Brain pericyte (primary cell): ENCODE data around the gene RICTOR.

Experiments used
- DNase-seq: peaks from one replicate; pipeline ENCODE4 v3.0.0-alpha.2; 2012; ENCODE audit warnings: low read depth, low spot score

RICTOR gene

DNA sequence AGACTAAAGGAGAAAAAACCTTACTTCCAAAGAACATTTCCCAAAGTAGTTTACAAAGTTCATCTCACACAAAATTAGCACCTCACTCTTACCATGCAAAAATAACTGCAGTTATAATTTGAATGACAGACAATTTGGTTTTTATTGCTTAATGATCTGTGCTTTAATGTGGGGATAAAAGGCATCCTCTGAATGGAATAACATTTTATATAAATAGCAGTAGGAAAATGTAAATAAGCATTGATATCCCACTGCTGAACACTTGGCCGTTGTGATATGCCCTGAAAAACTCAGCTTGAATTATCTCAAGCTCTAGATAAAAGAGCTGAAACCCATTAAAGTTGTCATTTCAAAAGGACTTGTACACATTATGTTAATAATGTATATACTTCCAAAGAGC, 135.2 kb downstream of the RICTOR start:
- DNase-seq: no peak

DNA sequence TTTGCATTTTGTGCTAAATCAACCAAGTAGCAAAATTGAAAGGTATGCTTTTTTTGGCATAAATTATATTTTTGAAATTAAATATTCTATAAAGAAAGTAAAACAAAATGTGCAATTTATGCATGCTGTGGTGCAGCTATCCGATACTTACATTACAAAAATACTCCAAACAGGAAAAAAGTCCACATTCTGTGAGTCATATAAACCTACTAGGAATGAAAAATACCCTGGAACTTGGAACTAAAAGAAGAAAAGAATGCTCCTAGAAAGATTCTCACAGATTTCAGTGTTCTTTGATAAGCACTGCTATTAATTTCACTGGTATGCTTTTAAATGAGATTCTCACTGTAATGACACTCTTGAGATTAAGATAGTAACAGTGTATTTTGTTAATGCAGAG, 135.8 kb downstream of the RICTOR start:
- no peak for DNase-seq

DNA sequence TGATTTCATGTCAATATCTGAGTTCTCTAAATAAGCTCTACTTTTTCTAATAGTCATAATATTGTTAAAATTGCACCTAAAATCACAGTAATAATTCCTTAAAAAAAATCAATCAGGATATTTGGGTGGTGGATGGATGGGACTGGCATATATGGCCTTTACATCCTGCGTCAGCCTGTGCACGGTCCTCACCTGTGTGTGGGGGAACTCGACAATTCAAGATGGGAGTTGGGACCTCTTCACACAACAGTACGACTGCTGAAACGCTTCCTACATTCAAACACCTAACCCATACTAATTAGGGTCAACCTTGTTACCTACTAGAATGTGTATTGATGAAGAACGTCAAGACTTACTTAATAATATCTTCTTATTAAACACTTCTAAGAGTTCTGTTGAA, 137.9 kb downstream of the RICTOR start:
- DNase-seq: no peak

DNA sequence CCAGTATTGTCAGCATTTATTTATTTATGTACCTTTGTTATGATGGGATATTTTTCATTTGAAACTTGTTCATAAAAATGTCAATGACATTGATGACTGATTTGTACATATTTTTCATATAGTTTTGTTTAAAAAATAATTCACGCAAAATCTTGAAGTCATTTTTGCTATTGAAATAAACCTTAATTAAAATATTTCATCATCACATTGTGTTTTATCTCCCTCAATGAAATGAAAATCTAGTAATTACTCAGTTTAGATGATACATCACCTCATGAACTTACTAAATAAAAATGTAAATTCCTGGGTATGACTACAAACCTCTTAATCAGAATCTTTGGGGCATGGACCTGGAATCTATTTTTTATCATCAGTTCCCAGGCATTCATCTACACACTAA, 138.8 kb downstream of the RICTOR start:
- DNase-seq: no peak

DNA sequence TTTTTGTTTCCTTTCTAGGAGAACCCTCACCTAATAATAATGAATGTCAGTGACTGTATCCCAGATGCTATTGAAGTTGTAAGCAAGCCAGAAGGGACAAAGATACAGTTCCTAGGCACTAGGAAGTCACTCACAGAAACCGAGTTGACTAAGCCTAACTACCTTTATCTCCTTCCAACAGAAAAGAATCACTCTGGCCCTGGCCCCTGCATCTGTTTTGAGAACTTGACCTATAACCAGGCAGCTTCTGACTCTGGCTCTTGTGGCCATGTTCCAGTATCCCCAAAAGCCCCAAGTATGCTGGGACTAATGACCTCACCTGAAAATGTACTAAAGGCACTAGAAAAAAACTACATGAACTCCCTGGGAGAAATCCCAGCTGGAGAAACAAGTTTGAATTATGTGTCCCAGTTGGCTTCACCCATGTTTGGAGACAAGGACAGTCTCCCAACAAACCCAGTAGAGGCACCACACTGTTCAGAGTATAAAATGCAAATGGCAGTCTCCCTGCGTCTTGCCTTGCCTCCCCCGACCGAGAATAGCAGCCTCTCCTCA, 141.3 kb downstream of the RICTOR start:
- DNase-seq: no peak

DNA sequence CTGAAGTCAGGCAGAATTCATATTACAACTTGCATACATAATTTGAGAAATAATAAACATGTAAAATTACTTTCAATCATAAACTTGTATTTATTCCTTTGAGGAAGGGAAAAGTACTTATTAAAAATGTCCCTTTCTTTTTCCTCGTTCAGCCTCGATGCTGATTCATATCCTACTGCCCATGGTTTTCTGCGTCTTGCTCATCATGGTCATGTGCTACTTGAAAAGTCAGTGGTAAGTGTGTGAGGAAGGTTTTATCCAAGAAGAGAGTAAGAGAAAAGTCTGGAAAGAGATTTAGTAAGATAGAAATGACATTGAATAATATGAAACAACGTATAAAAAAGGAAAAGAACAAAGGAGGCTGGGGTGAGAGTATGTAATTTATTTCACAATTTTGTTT, 142.5 kb downstream of the RICTOR start:
- no peak for DNase-seq

DNA sequence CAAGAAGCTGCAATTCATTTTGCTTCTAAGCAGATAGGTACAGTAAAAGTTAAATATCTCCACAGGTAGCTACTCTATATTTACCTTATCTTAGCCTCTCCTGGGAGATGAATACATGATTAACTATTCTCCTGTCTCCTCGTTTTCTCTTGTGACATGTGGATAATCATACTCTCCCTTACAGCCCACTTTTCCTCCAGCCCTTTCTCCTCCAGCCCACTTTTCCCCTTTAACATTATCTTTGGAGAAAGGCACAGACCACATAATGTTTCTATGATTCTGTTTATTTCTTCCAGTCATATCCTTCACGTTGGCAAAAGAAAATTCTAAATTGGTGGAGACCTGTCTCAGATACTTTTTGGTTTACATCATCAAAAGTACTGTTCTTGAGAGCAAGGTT, 144.4 kb downstream of the RICTOR start:
- no peak for DNase-seq

DNA sequence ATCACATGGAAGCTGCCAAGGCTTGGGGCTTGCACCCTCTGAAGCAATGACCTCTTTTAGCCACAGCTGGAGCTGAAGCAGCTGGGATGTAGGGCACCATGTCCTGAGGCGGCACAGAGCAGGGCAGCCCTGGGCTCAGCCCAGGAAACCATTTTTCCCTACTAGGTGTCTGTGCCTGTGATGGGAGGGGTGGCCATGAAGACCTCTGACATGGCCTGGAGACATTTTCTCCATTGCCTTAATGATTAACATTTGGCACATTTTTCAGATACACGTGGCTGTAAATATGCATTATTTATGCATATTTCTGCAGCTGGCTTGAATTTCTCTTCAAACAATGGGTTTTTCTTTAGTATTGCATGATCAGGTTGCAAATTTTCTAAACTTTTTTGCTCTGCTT, 146.7 kb downstream of the RICTOR start:
- DNase-seq: no peak

DNA sequence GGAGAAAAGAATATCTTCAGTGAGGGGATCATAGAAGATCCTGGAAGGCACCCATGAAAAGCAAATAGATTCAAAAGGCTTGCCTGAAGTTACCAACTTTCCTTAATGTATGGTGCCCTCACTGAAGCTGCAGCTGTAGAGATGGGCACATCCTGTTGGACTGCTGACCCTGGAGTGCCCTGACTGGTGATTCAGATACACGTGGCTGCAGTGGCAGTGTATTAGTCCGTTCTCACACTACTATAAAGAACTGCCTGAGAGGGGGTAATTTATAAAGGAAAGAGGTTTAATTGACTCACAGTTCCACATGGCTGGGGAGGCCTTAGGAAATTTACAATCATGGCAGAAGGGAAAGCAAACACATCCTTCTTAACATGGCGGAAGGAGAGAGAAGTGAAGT, 148.1 kb downstream of the RICTOR start:
- no peak for DNase-seq

DNA sequence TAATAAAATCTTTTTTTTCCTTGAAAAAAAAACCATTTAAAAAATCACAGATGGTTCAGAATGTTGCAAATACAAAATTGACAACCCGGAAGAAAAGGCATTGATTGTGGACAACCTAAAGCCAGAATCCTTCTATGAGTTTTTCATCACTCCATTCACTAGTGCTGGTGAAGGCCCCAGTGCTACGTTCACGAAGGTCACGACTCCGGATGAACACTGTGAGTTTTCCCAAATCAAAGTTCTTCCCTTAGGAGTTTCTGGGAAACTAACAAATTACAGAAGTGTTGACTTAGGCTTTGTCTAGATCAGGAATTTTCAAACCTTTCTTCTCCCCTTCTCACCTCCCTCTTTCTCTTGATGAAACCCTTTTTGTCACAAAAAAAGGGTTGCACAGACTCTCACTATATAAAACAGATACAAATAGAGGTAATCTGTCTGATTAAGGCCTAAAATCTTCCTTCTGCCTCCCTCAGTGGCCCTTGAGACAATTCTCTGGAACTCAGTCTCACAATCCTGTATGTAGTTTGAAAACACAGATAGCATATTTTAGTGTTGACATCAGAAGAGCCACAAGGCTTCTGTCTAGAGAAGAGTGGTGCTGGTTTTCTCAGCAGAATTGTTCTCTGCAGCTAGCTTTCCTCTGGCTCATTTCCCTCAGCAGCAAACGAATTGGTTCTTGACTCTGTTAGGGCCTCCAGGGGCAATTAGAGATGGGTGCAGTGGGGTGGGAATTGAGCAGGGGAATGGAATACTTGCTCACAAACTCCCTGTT, 148.9 kb downstream of the RICTOR start:
- no peak for DNase-seq

DNA sequence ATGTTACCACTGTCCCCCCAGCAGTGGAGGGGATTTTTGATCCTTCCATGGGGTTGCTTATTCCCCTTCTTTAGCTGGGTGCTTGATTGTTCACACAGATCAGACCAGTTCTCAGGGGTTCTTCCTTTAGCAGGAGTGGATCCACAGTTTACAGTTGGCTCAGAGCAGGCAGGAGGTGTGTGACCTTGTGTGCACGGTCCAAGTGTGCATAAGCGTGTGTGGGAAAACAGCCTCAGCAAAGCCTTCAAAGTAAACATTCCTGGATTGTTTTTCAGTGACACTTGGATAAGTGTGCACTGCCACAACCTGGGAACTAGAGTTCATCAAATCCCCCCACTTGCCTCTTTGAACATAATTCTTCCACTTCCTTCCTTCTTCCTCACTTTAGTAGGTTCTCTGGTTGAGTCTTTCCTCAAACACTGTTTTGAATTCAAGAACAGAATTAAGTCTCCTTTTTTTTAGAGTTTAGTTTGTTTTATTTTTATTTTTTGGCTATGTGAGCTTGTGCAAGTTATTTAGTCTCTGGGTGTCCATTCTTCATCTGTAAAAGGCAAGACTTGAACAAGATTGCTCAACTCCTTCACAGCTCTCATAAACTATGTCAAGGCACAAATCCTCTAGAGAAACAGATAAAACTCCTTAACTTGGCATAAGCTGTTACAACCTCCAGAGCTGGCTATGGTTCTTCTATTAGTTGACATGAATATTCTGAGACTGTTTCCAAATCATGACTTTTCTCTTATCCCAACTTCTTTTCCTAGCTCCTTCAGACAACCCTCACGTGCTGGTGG, 150.3 kb downstream of the RICTOR start:
- no peak for DNase-seq

DNA sequence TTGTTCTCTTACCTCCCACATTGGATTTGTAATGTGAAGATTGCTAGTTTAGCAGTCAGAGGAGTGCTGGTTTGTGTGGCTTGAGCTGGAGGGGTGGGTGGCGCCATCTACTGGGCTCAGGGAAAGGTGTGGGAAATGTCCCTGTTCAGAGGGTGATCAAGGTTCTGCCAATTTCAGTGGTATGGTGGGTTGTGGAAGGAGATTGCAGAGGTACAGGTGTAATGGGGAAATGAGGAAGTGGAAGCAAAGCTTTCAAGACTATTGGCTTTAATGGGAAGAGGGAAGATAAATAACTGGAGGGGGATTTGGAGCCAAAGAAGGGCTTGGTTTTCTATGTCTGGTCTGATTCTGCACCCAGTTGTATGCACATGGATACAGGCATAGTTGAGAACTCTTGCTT, 152.0 kb downstream of the RICTOR start:
- no peak for DNase-seq

DNA sequence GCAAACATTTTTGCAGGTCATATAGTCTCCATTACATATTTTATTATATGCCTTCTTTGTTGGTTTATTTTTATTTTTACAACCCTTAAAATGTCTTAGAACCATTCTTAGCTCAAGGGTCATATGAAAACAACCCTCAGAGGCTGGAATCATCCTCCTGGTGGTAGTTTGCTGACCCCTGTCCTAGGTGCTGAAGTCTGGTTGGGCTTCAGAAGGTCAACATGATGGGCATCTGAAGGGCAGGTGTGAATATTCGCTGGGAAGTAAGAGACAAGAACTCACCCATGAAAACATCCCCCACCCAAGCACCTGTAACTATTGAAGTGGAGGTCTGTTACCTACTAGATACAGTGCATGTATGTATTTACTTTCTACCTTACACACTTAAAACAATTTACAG, 153.0 kb downstream of the RICTOR start:
- DNase-seq: no peak

DNA sequence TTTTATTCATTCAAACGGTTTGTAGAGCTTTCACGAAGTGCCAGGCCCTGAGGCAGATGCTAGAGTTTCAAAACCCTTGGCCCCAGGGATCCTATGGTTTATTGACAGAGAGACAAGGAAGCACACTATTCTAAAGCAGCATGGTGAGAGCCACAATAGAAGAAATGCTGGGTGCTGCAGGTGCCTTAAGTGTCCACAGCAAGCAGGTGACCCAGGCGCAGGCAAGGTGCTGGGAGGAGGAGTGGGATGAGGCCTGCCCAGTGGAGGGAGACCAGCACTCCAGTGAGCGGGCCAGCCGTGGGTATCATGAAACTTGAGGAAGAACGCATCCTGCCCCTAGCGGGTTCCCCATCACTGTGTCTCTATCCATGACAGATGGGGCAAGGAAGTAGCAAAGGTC, 157.4 kb downstream of the RICTOR start:
- DNase-seq: no peak

DNA sequence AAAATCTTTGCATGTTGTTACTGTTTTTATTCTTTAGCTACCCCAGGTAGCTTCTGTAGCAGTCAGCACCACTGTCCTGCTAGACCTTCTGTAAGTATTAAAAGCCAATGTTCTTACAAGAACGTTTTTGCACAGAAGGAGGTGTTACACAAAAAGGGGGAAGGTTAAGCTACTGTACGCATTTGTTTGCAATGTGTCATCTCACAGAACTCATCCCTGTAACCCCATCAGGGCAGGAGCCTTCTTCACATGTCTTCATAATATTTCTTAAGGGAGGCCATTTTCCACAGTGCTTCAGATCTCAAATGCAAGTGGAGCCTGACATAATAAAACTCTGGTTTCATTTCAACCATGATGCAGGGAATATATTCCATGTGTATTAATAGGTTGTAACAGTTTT, 160.5 kb downstream of the RICTOR start:
- no peak for DNase-seq

DNA sequence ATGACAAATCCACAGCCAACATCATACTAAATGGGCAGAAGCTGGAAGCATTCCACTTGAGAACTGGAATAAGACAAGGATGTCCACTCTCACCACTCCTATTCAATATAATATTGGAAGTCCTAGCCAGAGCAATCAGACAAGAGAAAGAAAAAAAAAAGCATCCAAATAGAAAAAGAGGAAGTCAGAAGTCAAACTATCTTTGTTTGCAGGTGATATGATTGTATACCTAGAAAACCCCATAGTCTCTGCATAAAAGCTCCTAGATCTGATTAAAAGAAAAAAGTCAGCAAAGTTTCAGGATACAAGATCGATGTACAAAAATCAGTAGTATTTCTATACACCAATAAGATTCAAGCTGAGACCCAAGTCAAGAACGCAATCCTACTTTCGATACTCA, 162.3 kb downstream of the RICTOR start:
- no peak for DNase-seq

DNA sequence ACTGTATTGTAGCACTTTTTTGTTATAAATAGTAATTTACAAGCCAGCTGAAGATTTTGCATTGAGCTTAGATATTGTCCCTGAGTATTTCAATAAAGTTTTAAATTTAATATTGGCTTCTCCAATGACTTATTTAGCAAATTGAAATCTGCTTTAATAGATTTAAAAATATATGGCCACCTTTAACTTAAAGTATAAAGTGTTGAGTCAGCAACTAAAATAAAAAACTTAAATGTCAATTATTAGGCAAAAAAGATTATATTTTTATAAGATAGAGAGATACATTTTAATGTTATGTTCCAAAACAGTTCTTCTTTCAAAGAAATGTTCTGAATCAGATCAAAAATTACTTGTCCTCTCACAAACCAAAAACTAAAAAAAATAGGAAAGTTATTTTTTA, 167.7 kb downstream of the RICTOR start:
- no peak for DNase-seq

DNA sequence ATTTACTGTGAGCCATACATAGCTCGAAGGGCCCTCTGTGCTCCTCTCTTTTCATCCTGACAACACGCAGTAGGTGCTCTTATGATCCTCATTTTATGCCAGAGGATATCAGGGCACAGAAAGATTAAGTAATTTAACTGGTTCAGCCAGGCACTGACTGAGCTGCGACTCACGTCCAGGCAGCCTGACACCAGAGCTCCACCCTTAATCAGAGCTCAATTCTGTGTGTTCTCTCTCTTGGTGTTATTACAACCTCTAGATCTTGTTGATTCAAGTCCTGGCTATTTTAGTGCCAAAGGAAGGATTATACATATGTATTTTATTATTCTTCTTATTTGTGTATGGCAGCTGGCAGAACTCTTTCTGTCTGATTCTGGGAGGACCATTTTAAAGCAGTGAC, 168.7 kb downstream of the RICTOR start:
- DNase-seq: no peak

DNA sequence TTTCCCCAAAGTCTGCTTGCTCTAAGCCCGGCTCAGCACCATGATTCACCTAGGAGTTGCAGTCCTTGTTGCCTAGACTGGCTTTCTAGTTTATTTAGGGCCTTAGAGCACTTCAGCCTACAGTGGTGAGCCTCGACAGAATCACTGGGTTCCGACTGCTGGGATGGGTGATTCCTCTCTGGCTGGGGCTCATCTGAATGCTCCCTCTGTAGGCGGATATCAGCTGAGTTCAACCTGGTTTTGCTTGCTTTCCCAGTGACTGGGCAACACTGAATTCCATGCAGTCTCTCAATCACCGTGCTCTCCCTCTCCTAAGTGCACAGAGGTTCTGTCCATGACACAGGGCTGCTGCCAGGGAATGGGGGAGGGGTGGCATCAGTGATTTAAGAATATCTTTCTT, 174.3 kb downstream of the RICTOR start:
- DNase-seq: no peak

DNA sequence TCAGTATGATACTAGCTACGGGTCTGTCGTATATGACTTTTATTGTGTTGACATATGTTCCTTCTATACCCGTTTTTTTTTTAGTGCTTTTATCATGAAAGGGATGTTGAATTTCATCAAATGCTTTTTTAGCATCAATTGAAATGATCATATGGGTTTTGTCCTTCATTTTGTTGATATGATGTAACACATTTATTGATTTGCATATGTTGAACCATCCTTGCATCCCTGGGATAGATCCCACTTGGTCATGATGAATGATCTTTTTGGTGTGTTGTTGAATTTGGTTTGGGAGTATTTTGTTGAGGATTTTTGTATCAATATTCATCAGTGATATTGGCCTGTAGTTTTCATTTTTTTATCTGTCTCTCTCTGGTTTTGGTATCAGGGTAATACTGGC, 177.4 kb downstream of the RICTOR start:
- no peak for DNase-seq

DNA sequence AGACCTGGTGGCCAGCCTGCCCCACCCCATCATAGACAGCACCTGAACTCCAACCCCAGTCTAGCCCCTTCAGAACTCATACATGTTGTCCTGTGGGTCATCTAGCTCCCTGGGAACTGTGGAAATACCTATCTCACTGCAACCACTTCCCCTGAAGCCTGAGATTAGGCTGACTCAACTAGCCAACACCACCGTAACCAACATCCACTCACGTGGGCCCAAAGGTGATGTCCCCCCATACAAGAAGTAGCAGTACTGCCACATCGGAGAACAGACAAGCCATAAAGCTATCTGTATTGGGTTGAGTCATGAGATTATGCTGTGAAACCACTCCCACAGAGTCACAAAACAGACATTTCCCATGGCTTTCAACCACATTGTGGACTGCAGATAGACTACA, 181.8 kb downstream of the RICTOR start:
- DNase-seq: no peak

DNA sequence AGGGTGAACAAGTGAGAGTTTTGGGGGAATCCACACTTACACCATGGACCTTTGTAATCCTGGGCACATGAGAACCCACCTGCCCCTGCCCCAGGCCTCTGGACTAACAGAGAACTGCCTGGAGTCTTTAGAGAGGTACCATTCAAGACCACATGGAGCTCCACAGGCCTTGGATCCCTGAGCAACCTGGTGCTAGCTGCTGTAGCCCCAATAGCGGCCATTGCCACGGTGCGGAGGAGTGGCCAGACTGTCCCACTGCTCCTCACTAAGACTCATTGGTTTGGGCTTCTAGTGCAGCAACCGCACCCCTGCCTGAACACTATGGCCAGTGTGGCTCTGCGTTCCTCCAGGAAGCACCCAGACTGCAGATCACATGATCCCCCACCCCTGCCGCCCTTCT, 182.6 kb downstream of the RICTOR start:
- DNase-seq: no peak

DNA sequence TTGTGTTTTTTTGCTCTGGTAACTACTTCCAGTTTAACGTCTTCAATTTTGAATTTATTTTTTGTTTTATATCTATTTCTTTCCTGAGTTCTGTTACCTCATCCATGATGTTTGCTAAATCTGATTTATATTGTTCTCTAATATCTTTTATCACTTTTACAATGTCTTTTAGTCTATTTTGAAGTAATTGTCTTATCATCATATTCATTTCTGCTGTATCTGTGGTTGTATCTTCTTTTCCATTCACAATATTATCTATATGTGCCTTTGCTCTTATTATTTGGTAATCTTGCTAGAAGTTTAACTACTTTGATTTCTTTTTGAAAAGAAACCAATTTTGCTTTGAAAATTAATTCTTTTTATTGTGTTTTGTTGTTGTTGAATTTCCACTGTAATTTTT, 184.8 kb downstream of the RICTOR start:
- no peak for DNase-seq
